SH-SY5Y (cell line): ENCODE results near the gene RBM8A.

Experiments used
- GATA2 ChIP-seq: IDR thresholded peaks from 2 replicates; pipeline ENCODE4 v1.6.1; 2011; ENCODE audit warnings: mild to moderate bottlenecking, low read depth, low read length
- GATA3 ChIP-seq: IDR thresholded peaks from 2 replicates; pipeline ENCODE4 v1.6.1; 2011; ENCODE audit warnings: low read depth, mild to moderate bottlenecking, low read length, moderate library complexity

DNA sequence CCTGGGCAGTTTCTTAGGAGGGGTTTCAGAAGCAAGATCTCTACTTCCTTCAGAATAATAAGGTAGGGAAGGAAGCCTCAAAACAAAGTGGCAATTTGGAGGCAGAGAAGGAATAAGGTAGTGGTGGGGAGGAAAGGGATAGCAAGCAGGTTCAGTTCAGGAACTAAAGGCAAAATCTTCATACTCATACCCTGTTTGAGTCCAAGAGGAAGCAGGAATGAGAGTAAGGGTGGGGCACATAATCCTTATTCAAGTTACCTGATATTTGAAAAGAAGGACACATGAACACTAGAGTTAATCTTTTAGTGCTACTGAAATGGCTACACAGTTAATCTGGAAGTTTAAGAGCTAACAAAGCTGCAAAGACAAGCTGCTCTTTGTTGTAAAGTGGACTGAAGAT lies 8.4 kb upstream of the RBM8A start:
- TF ChIP-seq GATA2 (no peak), GATA3 (no peak)
